SK-N-SH (cell line): ENCODE measurements around the gene EIF2AK2. TPM values are rescaled to one million over a fixed set of nuclear protein-coding genes. Genes with fewer than 3 reads are reported as not detected.

ENCODE experiments used
- CTCF ChIA-PET: fragments of 300-600, 350-600 bp; formaldehyde crosslinking; extraction: SDS; loops from one replicate; lab custom pipeline; 2021; lab: Yijun Ruan, JAX
- POLR2A ChIA-PET: fragments of 350-600 bp; sonication (Branson Sonifier 250); formaldehyde crosslinking; extraction: SDS; loops from one replicate; lab custom pipeline; 2020; ENCODE audit warnings: antibody characterized with exemption, inconsistent platforms; lab: Yijun Ruan, JAX
- DNase-seq: peaks from one replicate; pipeline ENCODE4 v3.0.0; 2012
- H2AFZ ChIP-seq: fragments of 200-600 bp; sonication (generic); 2 replicates; pipeline ENCODE4 v1.8.1; 2016; ENCODE audit warnings: antibody characterized with exemption, mild to moderate bottlenecking, low read depth
- H3F3A ChIP-seq: fragments of 200-600 bp; sonication (generic); replicated peaks from 2 replicates; pipeline ENCODE3; 2016; ENCODE audit warnings: antibody characterized with exemption, mild to moderate bottlenecking; ENCODE audit not compliant: insufficient read depth
- H3K27ac ChIP-seq, 2 experiments: fragments of 200-500 bp in 1 of 2; fragments of 200-600 bp in 1 of 2; sonication (Bioruptor generic) in 1 of 2; sonication (generic), shearing (Covaris generic) in 1 of 2; 2 replicates each; pipeline versions ENCODE4 v1.5.1 to v1.6.1; 2014 to 2016; ENCODE audit warnings: low read depth in 2 of 2, inconsistent platforms in 1 of 2, low read length in 1 of 2, mild to moderate bottlenecking in 1 of 2, mixed read lengths in 1 of 2
- H3K27me3 ChIP-seq: fragments of 200-600 bp; sonication (generic), shearing (Covaris generic); 2 replicates; pipeline ENCODE4 v1.6.1; 2016; ENCODE audit warnings: mixed run types; ENCODE audit not compliant: insufficient read depth
- H3K36me3 ChIP-seq, 2 experiments: fragments of 200-500 bp in 1 of 2; fragments of 200-600 bp in 1 of 2; sonication (Bioruptor generic) in 1 of 2; sonication (generic) in 1 of 2; replicated peaks in 1 of 2; 2 replicates each; pipeline versions ENCODE3 to v1.5.1; 2014 to 2016; ENCODE audit warnings: low read length in 1 of 2, mild to moderate bottlenecking in 1 of 2; ENCODE audit not compliant: insufficient read depth in 2 of 2, control insufficient read depth in 1 of 2
- H3K4me1 ChIP-seq, 2 experiments: fragments of 200-500 bp in 1 of 2; fragments of 200-600 bp in 1 of 2; sonication (Bioruptor generic) in 1 of 2; sonication (generic), shearing (Covaris generic) in 1 of 2; 2 replicates each; pipeline versions ENCODE4 v1.5.1 to v1.6.1; 2014 to 2016; ENCODE audit warnings: low read depth in 1 of 2, low read length in 1 of 2, mixed run types in 1 of 2; ENCODE audit not compliant: insufficient read depth in 2 of 2, control insufficient read depth in 1 of 2
- H3K4me2 ChIP-seq: fragments of 200-600 bp; sonication (generic), shearing (Covaris generic); 2 replicates; pipeline ENCODE4 v1.6.1; 2017; ENCODE audit warnings: mixed run types
- H3K4me3 ChIP-seq, 2 experiments: fragments of 200-500 bp in 1 of 2; fragments of 200-600 bp in 1 of 2; sonication (Bioruptor generic) in 1 of 2; sonication (generic), shearing (Covaris generic) in 1 of 2; 2 replicates each; pipeline versions ENCODE4 v1.5.1 to v1.8.1; 2014 to 2016; ENCODE audit warnings: low read depth in 2 of 2, inconsistent platforms in 1 of 2, low read length in 1 of 2, mild to moderate bottlenecking in 1 of 2, mixed read lengths in 1 of 2, moderate library complexity in 1 of 2
- H3K79me2 ChIP-seq: fragments of 200-600 bp; sonication (generic); 2 replicates; pipeline ENCODE4 v1.8.1; 2017; ENCODE audit warnings: mild to moderate bottlenecking; ENCODE audit not compliant: insufficient read depth
- H3K9ac ChIP-seq: fragments of 200-600 bp; sonication (generic); 2 replicates; pipeline ENCODE4 v1.6.1; 2017; ENCODE audit warnings: mixed run types
- H3K9me2 ChIP-seq: fragments of 200-600 bp; sonication (generic); 2 replicates; pipeline ENCODE4 v1.6.1; 2017; ENCODE audit warnings: mixed run types
- H3K9me3 ChIP-seq: fragments of 200-600 bp; sonication (generic); 2 replicates; pipeline ENCODE4 v1.6.1; 2017; ENCODE audit warnings: mixed run types, mild to moderate bottlenecking, moderate library complexity
- H4K20me1 ChIP-seq: fragments of 200-600 bp; sonication (generic); 2 replicates; pipeline ENCODE4 v1.6.1; 2017; ENCODE audit warnings: mild to moderate bottlenecking, mixed run types; ENCODE audit not compliant: insufficient read depth
- CHD2 ChIP-seq: fragments of 150-350 bp; IDR thresholded peaks from 2 replicates; pipeline ENCODE4 v1.6.1; 2018; ENCODE audit warnings: low read length; ENCODE audit not compliant: partially characterized antibody
- CTCF ChIP-seq: fragments of 200-600 bp; sonication (generic); IDR thresholded peaks from 2 replicates; pipeline ENCODE4 v1.6.1; 2017; ENCODE audit warnings: antibody characterized with exemption, mild to moderate bottlenecking, moderate library complexity
- ELF1 ChIP-seq: IDR thresholded peaks from 2 replicates; pipeline ENCODE4 v1.4.0; 2012
- EP300 ChIP-seq, 2 experiments: IDR thresholded peaks; 2 replicates each; pipeline versions ENCODE4 v1.4.0 to v1.6.1; 2012; ENCODE audit warnings: borderline replicate concordance in 1 of 2, low read depth in 1 of 2, low read length in 1 of 2
- FOXJ3 ChIP-seq: sonication (generic); formaldehyde crosslinking; IDR thresholded peaks from 2 replicates; pipeline ENCODE4 v1.5.1; 2020; ENCODE audit warnings: mild to moderate bottlenecking, missing genetic modification reagents
- GABPA ChIP-seq: IDR thresholded peaks from 2 replicates; pipeline ENCODE4 v1.4.0; 2012; ENCODE audit warnings: low read depth, mild to moderate bottlenecking
- IRF3 ChIP-seq: fragments of 150-350 bp; IDR thresholded peaks from 2 replicates; pipeline ENCODE4 v1.6.1; 2016; ENCODE audit warnings: mild to moderate bottlenecking, low read depth, low read length
- JUND ChIP-seq: IDR thresholded peaks from 2 replicates; pipeline ENCODE4 v1.4.0; 2012
- MXI1 ChIP-seq: IDR thresholded peaks from 2 replicates; pipeline ENCODE4 v1.6.1; 2012; ENCODE audit warnings: mild to moderate bottlenecking, low read depth, low read length, improper control_type of control experiment
- POLR2AphosphoS5 ChIP-seq: IDR thresholded peaks from 2 replicates; pipeline ENCODE4 v1.6.1; 2012; ENCODE audit warnings: low read depth, low read length
- RFX5 ChIP-seq: IDR thresholded peaks from 2 replicates; pipeline ENCODE4 v1.6.1; 2012; ENCODE audit warnings: mild to moderate bottlenecking, improper control_type of control experiment, low read length
- RXRA ChIP-seq: IDR thresholded peaks from 2 replicates; pipeline ENCODE4 v1.4.0; 2012; ENCODE audit warnings: low read depth, mild to moderate bottlenecking, borderline replicate concordance
- SIN3A ChIP-seq: IDR thresholded peaks from 2 replicates; pipeline ENCODE4 v1.6.1; 2012; ENCODE audit warnings: low read depth, mild to moderate bottlenecking, low read length, moderate library complexity, borderline replicate concordance
- SMC3 ChIP-seq: IDR thresholded peaks from 2 replicates; pipeline ENCODE4 v1.6.1; 2012; ENCODE audit warnings: low read depth, low read length, improper control_type of control experiment
- TAF1 ChIP-seq: IDR thresholded peaks from 2 replicates; pipeline ENCODE4 v1.6.1; 2012; ENCODE audit warnings: low read depth, mild to moderate bottlenecking, low read length, moderate library complexity, borderline replicate concordance
- TCF12 ChIP-seq: IDR thresholded peaks from 2 replicates; pipeline ENCODE4 v1.4.0; 2012
- USF1 ChIP-seq: IDR thresholded peaks from 2 replicates; pipeline ENCODE4 v1.4.0; 2012; ENCODE audit warnings: low read depth, borderline replicate concordance
- USF2 ChIP-seq: fragments of 150-350 bp; IDR thresholded peaks from 2 replicates; pipeline ENCODE4 v1.6.1; 2017; ENCODE audit warnings: antibody characterized with exemption, low read length, low read depth, borderline replicate concordance
- YY1 ChIP-seq: IDR thresholded peaks from 2 replicates; pipeline ENCODE4 v1.4.0; 2012; ENCODE audit warnings: low read depth, mild to moderate bottlenecking
- WGBS: methylation state at CpG from one replicate; pipeline ENCODE4 v1.1.6; 2017; ENCODE audit warnings: low lambda C conversion rate; 5-methylcytosine and 5-hydroxymethylcytosine counted together
- polyA plus RNA-seq, 3 experiments: library from polyadenylated mRNA; depleted of rRNA; stranded (reverse); fragments of >200 nt; gene quantifications; 2 replicates each; pipeline ENCODE4 v1.2.3, GENCODE V29; 2012

Gene EIF2AK2
- polyA plus RNA-seq, 1 of the 3 experiments (the other 2 are of a cell fraction), result 9.0 TPM

- no peak for TF ChIP-seq RXRA
- TF ChIP-seq TAF1, result no peak
- TF ChIP-seq EP300 (IDR thresholded peaks at IDR 0.05; ENCODE audit: borderline replicate concordance in 1 of 2, low read depth in 1 of 2, low read length in 1 of 2), result no peak
- TF ChIP-seq SMC3, result no peak
- no peak for TF ChIP-seq YY1
These were observed 58.2 kb downstream of the EIF2AK2 start (continued) for GRCh38 chr2:37098416-37099118.

GRCh38 chr2:37096568-37096967, 60.2 kb downstream of the EIF2AK2 start:
- 96% methylated on average over 1 of the region's 1 CpG for WGBS
- no peaks in the 10 kb centered on the region for H4K20me1 ChIP-seq
- H3K4me2 ChIP-seq, result no peak overlapping the region
- no peaks in the 10 kb centered on the region for H3K79me2 ChIP-seq
- peaks cover 81 to 83% of the 10 kb centered on the region in 2 experiments for H3K36me3 ChIP-seq
- H3K27me3 ChIP-seq, result no peaks in the 10 kb centered on the region
- CTCF ChIA-PET, result no interaction called here
- H3K9me3 ChIP-seq, result no peaks in the 10 kb centered on the region
- H3K9me2 ChIP-seq, result no peaks in the 10 kb centered on the region
- H3K4me3 ChIP-seq, result no peak overlapping the region
- no peak overlapping the region for H3K9ac ChIP-seq
- no peak overlapping the region for H3K27ac ChIP-seq
- H3F3A ChIP-seq, result no peaks in the 10 kb centered on the region
- POLR2A ChIA-PET, result no interaction called here
- H2AFZ ChIP-seq, result no peak overlapping the region
- no peak for DNase-seq
- H3K4me1 ChIP-seq, result no peaks in the 10 kb centered on the region
- TF ChIP-seq USF2 (no peak), TCF12 (no peak), RFX5 (no peak)

GRCh38 chr2:37091873-37092272, 64.9 kb downstream of the EIF2AK2 start:
- Histone ChIP-seq H4K20me1 (no peaks in the 10 kb centered on the region), H3K9ac (no peak overlapping the region), H3F3A (no peaks in the 10 kb centered on the region), H3K79me2 (no peaks in the 10 kb centered on the region; the same call in 1 of the 2 replicates), H3K9me3 (no peaks in the 10 kb centered on the region), H3K4me2 (no peak overlapping the region), H3K36me3 (peaks cover 62 to 63% of the 10 kb centered on the region in 2 experiments), H3K27ac (no peak overlapping the region), H3K9me2 (no peaks in the 10 kb centered on the region), H3K4me1 (no peaks in the 10 kb centered on the region), H2AFZ (no peak overlapping the region), H3K4me3 (no peak overlapping the region), H3K27me3 (no peaks in the 10 kb centered on the region)
- POLR2A ChIA-PET, result no interaction called here
- TF ChIP-seq IRF3, result no peak
- TF ChIP-seq CTCF, result no peak
- TF ChIP-seq RFX5, result no peak
- no peak for TF ChIP-seq JUND
- no peak for TF ChIP-seq CHD2
- TF ChIP-seq SIN3A, result no peak
- no peak for TF ChIP-seq MXI1
- TF ChIP-seq ELF1, result no peak
- TF ChIP-seq GABPA, result no peak
- no peak for TF ChIP-seq FOXJ3 (CRISPR knock-in tag)
- TF ChIP-seq POLR2AphosphoS5, result no peak
- no peak for TF ChIP-seq USF1
- 95% methylated on average over 5 of the region's 5 CpGs for WGBS
- CTCF ChIA-PET, result interaction anchor here (0.6 kb wide), 1 partner anchor 219 kb away, joined by 3 read pairs; no protein-coding TSS in a partner anchor
- no peak for DNase-seq
